ENCODE results near the gene ISG15.
"Not testable (repeated sequence)": the region's sequence is repeated elsewhere in the genome, so short reads cannot be mapped to it uniquely, and the experiment has no call there.

Gene ISG15

DNA sequence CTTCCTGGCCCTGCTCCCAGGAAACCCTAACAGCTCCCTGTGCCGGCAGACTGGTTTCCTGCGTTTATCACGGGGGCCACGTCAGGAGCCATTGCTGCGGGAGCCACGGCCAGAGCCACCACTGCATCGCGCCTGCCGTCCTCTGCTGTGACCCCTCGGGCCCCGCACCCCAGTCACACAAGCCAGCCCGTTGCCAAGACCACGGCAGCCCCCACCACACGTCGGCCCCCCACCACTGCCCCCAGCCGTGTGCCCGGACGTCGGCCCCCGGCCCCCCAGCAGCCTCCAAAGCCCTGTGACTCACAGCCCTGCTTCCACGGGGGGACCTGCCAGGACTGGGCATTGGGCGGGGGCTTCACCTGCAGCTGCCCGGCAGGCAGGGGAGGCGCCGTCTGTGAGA lies 34.7 kb downstream of the ISG15 start:
- no peak for DNase-seq

- DNase-seq: no peak
Measured at GRCh38 chr1:1048765-1049164, 35.5 kb downstream of the ISG15 start.

DNA sequence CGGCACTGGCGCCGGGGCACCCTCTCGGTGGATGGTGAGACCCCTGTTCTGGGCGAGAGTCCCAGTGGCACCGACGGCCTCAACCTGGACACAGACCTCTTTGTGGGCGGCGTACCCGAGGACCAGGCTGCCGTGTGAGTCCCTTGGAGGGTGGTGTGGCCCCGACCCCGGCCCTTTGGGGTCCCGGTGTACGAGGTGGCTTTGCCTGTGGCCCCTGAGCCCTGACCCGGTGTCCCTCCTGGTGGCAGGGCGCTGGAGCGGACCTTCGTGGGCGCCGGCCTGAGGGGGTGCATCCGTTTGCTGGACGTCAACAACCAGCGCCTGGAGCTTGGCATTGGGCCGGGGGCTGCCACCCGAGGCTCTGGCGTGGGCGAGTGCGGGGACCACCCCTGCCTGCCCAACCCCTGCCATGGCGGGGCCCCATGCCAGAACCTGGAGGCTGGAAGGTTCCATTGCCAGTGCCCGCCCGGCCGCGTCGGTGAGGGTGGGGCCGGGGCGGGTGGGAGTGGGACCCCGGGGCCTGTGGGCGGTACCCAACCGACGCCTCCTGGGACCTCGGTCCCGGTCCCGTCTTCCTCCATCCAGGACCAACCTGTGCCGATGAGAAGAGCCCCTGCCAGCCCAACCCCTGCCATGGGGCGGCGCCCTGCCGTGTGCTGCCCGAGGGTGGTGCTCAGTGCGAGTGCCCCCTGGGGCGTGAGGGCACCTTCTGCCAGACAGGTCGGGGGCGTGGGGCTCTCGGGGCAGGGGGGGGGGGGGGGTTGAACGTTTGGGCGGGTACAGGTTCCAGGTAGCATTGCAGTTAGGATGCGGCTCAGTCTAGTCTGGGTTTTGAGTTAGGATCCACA lies 36.2 kb downstream of the ISG15 start:
- no peak for DNase-seq

- DNase-seq: no peak
Measured at GRCh38 chr1:1050577-1051052, 37.3 kb downstream of the ISG15 start.

GRCh38 chr1:1051127-1051810 lies 38.0 kb downstream of the ISG15 start:
- DNase-seq: no peak

DNA sequence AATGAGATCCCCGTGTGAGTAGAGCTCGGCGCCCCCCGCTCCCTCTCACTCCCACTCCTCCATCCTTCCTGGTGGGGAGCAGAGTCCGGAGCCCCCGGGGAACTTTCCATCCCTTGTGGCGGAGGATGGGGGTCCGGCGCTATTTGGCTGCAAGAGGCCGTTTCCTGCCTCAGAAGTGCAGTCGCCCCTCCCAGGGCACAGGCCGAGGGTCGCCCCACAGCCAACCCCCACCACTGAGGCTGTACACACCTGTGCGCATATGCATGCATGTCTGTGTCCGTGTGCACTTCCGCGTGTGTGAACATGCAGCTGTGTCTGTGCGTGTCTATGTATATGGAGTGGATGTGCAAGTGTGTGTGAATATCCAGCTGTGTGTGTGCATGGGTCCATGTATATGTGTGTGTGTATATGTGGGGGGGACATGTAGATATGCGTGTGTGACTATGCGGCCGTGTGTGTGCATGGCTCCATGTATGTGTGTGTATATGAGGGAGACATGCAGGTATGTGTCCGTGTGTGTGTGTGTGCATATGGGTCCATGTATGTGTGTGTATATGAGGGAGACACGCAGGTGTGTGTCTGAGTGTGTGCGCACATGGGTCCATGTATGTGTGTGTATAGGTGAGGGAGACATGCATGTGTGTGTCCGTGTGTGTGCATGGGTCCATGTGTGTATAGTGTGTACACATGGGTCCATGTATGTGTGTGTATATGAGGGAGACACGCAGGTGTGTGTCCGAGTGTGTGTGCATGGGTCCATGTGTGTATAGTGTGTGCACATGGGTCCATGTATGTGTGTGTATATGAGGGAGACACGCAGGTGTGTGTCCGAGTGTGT lies 38.9 kb downstream of the ISG15 start:
- DNase-seq: no peak

- DNase-seq: no peak
Measured at GRCh38 chr1:1053022-1053421, 39.7 kb downstream of the ISG15 start.

DNA sequence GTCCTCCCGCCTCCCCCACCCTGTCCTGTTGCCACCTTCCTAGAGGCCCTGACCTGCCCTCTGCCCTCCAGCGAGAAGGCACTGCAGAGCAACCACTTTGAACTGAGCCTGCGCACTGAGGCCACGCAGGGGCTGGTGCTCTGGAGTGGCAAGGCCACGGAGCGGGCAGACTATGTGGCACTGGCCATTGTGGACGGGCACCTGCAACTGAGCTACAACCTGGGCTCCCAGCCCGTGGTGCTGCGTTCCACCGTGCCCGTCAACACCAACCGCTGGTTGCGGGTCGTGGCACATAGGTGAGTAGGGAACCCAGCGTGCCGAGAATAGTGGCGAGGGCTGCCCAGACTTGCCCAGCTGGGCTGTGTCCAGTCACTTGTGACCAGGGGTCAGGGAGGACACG lies 40.4 kb downstream of the ISG15 start:
- no peak for DNase-seq

DNA sequence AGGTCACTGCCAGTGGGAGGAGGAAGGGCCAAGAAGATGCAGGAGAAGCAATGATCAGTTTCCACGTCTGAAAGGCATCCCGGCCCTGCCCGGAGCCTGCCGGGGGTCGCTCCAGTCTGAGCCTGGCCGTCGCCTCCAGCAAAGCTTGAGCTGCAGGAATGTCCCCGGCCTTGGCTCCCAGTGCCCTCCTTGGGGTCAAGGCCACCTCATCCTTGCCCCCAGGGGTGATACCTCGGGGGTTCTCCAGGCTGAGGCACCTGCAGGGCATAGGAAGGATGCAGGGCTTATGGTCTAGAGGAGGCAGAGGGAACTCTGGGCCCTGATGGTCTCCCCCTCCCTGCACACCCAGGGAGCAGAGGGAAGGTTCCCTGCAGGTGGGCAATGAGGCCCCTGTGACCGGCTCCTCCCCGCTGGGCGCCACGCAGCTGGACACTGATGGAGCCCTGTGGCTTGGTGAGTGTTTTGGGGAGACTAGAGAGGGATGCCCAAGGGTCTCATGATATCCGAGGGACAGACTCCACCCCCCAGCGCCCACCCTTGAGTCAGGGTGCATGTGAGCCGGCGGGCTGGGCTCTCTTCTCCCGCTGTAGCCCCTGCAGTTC lies 40.9 kb downstream of the ISG15 start:
- DNase-seq: no peak

- no peak for DNase-seq
Measured at GRCh38 chr1:1054971-1055370, 41.7 kb downstream of the ISG15 start.

DNA sequence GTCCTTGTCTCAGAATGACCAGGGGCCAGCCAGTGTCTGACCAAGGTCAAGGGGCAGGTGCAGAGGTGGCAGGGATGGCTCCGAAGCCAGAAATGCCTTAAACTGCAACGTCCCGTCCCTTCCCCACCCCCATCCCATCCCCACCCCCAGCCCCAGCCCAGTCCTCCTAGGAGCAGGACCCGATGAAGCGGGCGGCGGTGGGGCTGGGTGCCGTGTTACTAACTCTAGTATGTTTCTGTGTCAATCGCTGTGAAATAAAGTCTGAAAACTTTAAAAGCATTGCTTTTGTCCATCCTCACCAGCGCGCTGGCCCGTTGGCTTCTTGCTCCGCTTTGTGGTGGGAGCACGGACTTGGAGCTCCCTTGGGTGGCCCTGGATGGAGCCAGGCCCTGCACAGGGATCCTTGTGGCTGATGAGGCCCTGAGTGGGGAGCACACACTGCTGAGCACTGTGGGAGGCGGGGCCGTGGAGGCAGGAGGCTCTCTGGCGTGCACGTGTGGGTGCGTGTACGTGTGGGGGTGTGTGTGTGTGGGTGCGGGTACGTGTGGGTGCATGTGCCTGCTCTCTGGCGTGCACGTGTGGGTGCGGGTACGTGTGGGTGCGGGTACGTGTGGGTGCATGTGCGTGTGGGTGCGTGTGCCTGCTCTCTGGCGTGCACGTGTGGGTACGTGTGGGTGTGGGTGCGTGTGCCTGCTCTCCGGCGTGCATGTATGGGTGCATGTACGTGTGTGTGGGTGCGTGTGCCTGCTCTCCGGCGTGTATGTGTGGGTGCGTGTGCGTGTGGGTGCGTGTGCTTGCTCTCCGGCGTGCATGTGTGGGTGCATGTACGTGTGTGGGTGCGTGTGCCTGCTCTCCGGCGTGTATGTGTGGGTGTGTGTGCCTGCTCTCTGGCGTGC lies 42.8 kb downstream of the ISG15 start:
- no peak for DNase-seq

- DNase-seq: not testable (repeated sequence)
Measured at GRCh38 chr1:1057769-1058087, 44.4 kb downstream of the ISG15 start.

GRCh38 chr1:1058088-1058905 lies 45.0 kb downstream of the ISG15 start:
- no peak for DNase-seq

GRCh38 chr1:1058921-1059493 lies 45.7 kb downstream of the ISG15 start:
- DNase-seq: no peak

DNA sequence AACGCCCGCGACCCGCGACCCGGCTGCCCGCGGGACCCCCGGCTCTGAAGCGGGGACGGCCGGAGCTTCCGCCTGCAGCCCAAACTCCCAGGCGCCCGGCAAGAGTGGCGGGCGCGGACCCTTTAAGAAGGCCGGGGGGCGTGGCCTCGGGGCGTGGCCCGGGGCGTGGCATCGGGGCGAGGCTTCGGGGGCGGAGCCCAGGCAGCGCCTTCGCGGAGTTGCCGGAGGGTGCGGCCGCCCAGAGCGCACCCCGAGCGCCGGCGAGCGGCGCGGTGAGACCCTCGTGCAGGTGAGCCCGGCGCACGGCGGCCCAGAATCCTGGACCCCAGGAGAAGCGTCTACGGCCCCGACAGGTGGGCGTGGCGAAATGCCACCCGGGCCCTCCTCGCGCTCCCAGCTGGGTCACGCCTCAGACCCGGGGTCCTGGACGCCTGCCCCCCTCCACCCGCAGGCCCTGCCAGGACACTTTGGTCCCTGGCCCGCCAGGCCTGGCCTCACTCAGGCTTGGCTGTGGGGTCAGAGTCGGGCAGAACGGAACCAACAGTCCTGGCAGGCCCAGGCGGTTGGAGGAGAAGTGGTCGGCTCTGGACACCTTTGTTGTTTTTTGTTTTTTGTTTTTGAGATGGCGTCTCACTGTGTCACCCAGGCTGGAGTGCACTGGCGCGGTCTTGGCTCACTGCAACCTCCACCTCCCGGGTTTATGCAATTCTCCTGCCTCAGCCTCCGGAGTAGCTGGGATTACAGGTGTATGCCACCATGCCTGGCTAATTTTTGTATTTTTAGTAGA lies 46.4 kb downstream of the ISG15 start:
- peak; percentile 90 for DNase-seq

DNA sequence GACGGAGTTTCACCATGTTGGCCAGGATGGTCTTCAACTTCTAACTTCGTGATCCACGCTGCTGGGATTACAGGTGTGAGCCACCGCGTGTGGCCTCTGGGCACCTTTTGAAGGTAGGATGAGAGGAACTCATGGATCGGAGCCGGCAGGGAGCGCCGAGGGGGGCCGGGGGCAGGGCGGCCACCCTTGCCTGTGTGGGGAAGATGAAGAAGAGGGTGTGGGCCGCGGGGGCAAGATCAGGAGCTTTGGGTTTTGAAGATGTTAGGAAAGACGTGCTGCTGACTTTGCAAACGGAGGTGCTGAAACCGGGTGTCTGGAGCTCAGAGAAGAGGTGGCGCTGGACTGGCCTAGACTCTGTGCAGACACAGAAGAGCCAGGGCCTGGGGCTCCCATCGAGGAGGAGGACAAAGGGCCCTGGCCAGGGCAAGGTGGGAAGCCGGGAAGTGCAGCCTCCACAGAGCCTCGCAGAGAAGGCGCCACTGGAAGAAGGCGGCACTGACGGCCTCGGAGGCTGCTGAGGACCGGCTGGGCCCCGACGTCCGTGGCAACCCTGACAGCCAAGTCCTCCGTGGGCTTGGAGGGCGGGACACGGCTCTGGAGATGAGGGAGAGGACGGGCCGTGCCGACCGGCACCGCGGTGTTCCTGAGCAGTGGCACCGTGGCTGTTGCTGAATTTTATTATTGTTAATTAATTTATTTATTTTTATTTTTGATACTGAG lies 47.1 kb downstream of the ISG15 start:
- DNase-seq: no peak

GRCh38 chr1:1061682-1062345 lies 48.5 kb downstream of the ISG15 start:
- DNase-seq: no peak

DNA sequence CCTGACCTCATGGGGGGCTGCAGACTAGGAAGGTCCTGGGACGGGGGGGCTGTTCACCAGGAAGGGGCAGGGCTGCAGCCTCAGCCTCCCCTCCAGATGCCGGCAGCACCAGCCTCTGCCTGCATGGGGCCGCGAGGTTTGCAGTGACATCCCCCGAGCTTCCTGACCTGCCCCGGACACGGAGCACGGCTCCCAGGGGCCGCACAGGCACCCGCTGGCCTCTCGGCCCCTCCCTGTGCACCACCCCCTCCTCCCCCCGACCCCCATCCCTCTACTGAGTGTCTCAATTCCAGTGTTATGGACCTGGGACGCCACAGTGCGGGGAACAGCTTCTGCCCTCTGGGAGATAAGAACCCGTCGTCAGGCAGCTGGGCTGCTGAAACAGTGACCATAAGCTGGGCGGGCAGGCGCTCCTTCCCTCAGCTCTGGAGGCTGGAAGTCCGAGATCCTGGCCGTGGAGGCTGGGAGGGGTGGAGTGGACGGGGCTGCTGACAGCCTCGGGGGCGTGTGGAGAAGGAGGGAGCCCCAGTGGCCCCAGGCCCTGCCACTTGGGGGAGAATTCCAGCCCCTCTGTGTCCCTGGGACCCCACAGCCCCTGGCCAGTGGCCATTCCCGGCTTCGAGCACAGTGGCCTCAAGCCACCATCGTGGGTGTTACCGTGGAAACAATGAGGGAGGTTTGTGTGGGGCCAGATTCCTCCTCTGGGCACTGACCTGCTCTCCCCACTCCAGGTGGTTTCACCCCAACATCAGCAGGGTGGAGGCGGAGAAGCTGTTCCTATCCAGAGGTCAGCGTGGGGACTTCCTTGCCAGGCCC lies 49.3 kb downstream of the ISG15 start:
- DNase-seq: no peak
